CD4-positive, alpha-beta T cell treated with Interleukin-12 subunit alpha and Interleukin-12 subunit beta, for 1 hour (primary cell): ENCODE data around the gene CFAP20DC.
A peak's percentile ranks its signal among the peaks of the same experiment; 100 is the strongest.
"Not testable (repeated sequence)": the region's sequence is repeated elsewhere in the genome, so short reads cannot be mapped to it uniquely, and the experiment has no call there.

ENCODE experiments used
- DNase-seq: peaks from one replicate; pipeline ENCODE4 v3.0.0-alpha.2; 2020

CFAP20DC gene

DNA sequence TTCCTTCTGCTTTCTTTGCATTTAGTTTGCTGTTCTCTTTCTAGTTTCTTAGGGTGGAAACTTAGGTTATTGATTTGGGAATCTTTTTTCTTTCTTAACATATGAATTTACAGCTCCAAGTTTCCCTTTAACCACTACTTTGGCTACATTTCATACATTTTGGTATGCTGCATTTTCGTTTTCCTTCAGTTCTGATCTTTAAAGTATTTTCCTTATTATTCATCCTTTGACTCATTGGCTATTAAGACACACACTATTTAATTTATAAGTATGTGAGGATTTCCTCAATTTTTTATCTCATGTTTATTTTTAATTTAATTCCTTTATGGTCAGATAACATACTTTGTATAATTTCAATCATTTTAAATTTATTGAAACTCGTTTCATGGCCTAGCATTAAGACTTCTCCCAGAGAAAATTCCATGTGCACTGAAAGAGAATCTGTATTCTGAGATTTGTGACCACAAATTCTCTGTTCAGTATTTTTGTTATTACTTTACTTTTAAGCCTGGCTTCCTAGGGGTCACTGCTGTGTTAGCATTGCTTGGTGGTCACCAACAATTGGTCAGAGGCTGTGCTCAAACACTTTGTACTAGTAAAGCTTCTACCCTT, 87.7 kb downstream of the CFAP20DC start:
- DNase-seq, result no peak

DNA sequence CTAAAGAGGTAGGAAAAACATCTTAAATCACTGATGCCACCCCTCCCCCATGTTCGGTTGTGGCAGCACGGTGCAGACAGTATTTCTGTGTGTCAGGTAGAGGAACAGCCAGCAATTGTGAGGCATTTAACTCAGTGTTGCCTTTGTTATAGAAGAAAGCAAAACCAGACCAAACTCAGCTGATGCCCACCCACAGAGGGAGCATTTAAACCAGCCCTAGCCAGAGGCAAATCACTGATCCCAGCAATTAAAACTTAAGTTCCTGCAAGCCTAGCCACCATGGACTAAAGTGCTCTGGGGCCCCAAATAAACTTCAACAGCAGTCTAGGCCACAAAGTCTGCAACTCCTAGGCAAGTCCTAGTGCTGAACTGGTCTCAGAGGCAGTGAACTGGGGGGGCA, 94.5 kb downstream of the CFAP20DC start:
- no peak for DNase-seq

DNA sequence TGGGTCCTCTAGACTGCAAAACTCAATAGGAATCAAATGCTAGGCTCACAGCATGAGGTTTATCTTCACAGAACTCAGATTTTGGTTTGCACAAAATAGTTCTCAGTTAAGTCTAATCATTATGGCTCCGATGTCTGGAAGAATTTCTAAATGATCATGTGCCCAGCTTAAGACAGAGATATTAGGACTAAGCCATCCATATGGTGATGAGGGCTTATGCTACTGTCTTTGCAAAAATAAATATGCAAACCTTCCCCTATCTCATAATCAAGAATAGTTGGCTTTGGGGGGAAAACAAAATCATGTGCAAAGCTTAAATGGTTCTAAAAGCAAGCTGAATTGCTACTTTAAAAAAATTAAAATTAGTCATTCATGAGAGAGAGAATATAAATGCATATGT, 96.5 kb downstream of the CFAP20DC start:
- DNase-seq, result no peak

DNA sequence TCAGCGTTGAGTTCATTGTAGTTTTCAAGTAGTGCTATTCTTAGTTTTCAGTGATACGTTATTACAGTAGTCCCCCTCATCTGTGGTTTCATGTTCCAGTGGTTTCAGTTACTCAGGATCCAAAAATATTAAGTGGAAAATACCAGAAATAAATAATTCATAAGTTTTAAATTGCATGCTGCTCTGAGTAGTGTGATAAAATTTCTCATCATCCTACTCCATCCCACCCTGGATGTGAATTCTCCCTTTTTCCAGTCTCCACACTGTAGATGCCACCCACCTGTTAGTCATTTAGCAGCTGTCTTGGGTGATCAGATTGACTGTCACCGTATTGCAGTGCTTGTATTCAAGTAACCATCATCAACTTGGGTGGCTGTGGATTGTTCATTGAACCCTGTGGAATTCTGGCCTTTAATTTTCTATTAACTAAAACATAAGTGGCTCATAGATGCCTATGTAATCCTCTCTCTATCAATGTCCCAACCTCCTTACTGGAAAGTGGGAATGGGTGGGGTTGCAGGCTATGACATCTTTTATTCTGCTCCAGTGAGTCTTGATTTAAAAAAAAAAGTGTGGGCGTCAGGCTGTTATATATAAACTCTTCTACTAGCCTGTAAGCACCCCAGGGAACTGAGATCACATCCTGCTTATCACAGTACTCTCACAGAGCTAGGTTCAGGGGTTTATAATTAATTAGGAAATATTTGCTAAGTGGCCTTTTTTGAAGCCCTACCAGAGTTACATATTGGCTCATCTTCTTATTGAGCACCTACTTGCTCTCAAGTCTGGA, 97.5 kb downstream of the CFAP20DC start:
- DNase-seq, result no peak

DNA sequence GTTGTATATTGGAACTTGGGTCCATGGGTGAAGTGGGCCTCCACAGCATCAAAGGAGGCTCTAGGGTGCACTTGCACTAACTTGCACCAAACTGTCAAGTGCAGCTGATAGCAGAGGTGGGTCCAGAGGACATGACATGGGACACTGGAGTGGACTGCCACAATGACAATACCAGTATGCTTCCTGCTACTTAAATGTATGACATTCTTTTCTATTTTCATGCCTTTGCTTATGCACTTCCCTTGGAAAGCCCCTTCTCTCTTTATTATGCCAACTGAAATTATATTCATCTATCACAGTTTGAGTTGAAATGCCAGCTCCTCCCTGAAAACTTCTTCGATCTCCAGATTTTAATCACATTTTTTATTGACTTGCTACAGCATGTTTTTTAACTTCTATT, 101.8 kb downstream of the CFAP20DC start:
- no peak for DNase-seq

DNA sequence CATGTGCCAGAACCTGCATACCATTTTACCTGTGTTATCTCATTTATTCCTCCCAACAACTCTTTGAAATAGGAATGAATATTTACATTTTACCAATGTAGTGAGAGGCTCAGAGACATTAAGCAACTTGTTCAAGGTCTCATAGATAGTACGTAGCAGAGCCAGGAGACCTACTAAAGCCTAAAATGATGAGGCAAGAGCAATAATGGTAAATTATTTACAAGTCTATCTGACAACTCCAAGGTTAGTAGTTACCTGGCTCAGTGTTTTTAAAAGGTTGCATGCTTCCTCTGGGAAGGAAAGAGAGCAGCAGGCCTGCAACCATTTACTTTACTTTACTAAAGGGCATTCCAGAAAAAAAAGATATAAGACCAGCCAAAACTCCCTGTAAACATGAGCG, 103.0 kb downstream of the CFAP20DC start:
- DNase-seq, result no peak

DNA sequence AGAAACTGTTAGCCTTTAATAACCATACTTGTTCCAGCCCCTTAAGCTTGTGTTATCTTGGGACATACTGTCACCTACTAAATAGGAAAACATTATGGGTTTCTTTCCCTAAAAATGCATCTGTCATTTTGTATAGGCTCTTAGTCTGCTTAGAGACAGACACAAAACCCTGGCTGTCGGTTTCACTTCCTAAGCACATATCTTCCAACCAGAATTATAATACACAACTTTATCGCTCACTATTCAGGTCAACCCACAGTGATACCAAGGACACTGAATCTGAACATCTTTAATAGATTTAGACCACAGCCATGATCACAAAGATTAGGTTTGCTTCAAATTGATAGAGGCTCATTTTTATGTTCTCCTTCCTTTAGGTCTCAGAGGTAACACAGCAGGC, 111.8 kb downstream of the CFAP20DC start:
- DNase-seq, result no peak

DNA sequence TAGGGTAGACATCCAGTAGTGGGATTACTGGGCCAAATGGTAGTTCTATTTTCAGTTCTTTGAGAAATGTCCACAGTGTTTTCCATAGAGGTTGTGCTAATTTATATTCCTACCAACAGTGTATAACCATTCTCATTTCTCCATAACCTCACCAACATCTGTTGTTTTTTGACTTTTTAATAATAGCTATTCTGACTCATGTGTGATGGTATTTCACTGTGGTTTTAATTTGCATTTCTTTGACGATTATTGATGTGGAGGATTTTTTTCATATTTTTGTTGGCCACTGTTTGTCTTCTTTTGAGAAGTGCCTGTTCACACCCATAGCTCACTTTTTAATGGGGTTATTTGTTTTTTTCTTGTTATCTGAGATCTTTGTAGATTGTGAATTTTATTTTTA, 125.2 kb downstream of the CFAP20DC start:
- no peak for DNase-seq

DNA sequence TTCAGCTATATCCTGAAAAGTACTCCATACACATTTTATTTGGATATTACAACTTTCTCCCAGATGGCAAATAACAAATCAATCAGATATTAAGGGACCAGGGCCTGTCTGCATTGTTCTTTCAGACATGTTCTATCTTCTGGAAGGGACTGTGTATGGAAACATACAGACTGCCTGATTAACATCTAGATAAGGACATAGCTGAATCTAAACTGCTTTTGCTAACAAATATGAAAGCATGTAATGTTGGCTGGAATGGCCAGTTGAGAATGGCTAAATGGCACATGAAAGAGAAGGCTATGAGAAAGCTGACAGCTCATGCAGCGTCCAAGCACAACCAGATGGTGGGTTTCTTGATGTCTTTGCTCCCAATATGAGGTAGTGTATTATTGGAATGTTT, 149.4 kb downstream of the CFAP20DC start:
- DNase-seq, result no peak

DNA sequence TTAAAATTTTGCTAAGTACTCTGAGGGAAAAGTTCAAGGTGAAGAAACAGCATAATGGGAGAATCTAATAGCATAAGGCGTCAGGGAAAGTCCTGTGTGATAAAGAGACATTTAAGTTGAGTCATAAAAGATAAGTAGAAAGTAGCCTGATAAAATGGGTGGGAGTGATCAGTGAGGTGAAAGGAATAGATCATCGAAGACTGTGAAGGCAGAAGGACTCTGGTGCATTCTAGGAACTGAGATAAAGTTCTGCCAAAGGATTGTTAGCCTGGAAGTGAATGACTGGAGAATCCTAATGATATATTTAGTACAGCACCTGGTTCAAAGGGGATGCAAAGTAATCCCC, 149.9 kb downstream of the CFAP20DC start:
- DNase-seq, result no peak

DNA sequence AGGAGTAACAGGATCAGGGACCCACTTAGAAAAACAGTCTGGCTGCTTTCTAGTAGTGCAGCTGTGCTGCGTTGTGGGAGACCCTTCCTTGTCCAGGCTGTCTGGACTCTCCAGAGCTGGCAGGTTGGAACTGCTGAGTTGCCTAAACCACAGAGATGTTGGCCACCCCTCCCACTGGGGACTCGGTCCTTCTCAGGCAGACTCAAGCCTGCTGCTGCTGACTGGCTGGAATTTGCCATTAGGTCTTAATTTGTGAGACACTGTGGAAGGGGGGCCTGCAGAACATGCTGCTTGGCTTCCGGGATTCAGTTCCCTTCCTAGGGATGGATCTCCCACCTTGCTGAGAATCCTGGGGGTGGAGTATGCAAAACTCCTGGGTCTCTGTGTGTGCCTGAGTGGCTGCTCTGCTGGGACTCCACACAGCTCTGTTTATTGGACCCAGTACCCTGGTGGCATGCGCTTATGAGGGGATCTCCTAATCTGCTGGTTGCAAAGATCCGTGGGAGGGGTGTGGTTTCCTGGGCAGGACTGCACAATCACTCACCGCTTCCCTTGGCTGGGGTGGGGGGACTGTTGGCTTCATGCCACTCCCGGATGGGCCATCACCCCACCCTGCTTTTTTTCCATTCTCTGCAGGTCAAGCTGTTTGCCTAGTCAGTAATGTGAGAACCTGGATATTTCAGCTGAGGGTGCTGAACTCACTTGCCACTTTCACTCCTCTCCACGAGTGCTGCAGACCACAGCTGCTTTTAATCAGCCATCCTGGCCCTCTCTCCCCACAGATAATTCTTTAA, 150.5 kb downstream of the CFAP20DC start:
- DNase-seq, result peak; percentile 29

DNA sequence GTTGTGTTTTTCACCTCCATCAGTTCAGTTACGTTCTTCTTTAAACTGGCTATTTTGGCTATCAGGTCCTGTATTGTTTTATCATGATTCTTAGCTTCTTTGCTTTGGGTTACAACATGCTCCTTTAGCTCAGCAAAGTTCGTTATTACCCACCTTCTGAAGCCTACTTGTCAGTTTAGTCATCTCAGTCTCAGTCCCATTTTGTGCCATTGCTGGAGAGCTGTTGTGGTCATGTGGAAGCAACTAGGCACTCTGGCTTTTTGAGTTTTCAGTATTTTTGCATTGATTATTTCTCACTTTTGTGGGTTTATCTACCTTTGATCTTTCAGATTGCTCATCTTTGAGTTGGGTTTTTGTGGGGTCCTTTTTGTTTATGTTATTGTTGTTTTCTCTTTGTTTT, 151.3 kb downstream of the CFAP20DC start:
- no peak for DNase-seq

DNA sequence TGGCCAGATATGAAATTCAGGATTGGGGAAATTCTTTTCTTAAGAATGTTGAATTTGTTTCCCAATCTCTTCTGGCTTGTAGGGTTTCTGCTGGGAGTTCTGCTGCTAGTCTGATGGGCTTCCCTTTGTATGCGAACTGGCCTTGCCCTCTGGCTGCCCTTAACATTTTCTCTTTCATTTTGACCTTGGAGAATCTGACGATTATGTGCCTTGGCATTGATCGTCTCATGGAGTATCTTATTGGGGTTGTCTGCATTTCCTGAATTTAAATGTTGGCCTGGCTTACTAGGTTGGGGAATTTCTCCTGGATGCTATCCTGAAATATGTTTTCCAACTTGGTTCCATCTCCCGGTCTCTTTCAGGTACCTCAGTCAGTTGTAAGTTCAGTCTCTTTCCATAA, 152.2 kb downstream of the CFAP20DC start:
- DNase-seq, result no peak

DNA sequence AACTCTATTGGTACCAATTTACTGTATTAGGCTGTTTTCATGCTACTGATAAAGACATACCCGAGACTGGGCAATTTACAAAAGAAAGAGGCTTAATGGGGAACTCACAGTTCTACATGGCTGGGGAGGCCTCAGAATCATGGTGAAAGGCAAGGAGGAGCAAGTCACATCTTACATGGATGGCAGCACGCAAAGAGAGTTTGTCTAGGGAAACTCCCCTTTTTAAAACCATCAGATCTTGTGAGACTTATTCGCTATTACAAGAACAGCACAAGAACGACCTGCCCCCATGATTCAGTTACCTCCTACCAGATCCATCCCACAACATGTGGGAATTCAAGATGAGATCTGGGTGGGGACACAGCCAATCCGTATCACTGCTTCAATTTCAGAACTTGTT, 154.1 kb downstream of the CFAP20DC start:
- DNase-seq, result not testable (repeated sequence)

DNA sequence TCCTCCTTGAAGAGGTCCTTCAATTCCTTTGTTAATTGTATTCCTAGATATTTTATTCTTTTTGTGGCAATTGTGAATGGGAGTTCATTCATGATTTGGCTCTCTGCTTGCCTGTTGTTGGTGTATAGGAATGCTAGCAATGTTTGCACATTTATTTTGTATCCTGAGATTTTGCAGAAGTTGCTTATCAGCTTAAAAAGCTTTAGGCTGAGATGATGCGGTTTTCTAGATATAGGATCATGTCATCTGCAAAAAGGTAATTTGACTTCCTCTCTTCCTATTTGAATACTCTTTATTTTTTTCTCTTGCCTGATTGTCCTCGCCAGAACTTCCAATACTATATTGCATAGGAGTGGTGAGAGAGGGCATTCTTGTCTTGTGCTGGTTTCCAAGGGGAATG, 157.3 kb downstream of the CFAP20DC start:
- DNase-seq, result not testable (repeated sequence)

DNA sequence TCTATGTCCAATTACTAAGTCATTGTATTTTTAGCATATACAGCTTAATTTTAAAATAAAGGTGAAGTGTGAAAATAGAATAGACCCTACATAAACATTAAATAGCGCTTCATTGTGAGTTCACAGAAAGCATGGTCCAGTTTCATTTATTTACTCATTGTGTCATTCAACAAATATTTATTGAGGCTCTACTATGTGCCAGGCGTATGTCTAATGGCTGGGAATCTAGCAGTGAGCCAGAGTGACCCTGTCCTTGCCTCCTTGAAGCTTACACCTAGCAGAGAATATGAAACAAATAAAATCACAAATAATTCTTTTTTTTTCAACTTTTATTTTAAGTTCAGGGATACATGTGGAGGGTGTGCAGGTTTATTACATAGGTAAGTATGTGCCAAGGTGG, 161.7 kb downstream of the CFAP20DC start:
- no peak for DNase-seq

DNA sequence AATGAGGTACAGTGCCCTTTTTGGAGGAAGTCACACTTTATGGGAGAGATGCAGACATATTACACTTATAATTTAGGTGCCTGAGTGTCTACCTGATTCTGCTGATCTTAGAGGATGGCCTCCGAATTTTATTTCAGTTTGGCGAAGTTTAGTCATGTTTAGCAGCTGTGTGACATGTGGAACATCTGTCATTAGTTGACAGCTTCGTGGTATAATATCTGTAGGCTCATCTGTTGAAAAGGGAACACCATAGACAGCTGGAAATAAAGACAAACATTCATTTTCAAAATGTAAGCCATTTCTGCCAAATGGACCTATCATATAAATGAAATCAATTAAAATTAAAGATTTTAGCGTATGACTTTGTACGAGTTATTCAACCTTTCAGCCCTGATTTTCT, 165.4 kb downstream of the CFAP20DC start:
- DNase-seq, result no peak

DNA sequence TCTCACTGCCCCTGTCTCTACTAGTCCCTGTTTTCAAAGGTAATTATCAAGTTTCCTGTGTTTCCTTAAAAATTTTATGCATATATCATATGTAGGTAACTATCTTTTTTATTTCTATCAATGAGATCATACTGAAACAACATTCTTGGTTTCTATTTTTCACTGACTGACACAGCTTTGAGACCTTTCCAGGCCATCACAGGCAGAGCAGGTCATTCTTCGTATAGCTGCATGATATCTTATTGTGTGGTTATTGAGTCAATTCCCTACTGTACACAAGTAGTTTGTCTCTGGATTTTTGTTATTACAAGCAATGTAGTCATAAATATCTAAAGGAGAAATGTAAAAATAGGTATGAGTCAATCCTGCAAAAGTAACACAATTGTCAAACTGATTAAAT, 169.6 kb downstream of the CFAP20DC start:
- no peak for DNase-seq

DNA sequence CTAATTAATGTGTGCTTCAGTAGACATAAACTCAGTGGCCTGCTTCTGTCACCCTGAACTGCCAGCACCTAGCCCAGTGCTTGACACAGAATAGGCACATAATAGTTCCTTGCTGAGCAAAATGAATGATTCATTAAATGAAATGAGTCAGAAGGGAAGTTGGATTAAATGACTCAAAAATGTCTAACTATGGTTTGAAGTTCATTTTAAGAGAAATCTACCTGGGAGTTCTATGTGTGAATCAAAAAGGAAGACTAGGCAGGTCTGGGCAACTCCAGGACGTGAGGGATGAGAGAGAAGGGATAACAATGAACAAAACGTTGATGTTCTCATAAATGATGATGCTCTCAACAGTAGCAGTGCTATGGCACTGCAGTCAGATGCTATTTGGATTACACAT, 175.0 kb downstream of the CFAP20DC start:
- no peak for DNase-seq

DNA sequence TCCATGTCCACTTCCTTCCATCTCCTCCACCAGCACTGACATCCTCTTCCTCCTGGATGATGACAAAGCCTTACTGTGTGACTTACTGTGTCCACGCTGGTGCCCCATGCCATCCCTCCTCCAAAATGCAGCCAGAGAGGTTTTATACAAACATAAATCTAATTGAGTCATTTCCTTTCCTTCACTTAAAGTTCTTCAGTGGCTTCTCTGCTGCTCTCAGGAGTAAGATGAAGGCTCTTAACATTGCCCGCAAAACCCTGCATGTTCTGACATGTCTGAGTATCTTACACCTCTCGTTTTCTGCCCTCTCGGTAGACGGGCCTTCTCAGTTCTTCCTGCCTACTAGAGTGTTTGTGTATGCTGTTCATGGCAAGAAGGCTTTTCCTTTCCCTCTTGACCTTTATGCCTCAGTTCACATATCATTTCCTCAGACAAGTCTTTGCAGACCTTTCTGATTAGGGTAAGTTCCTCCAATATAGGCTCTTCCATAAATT, 175.5 kb downstream of the CFAP20DC start:
- no peak for DNase-seq

DNA sequence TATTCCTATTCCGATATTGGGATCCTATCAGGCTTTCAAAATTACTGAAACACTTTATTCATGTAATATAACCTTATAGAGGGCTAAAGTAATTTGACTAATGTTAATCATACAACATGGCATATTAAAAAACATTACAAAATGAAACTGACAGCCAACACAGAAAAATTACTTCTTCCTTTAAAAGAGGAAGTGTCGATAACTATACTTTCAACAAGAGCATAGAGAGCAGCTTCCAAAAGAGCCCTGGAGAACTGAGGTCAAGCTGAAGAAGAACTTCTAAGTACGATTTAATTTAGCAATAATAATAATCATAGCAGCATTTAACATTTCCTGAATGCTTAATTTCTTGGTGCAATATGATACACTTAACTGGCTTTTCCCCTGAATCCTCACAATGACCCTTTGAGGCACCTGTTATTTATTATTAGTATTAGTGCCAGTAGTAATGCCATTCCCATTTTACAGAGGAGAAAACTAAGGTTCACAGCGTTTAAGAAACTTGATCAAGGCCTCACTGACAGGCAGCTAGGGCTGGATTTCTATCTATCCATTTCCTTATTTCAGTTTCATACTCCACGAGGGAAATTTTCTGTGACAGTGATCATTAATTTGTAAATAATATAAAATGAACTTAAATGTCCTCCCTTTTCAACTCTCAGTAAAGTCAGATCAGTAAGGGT, 181.6 kb downstream of the CFAP20DC start:
- no peak for DNase-seq

DNA sequence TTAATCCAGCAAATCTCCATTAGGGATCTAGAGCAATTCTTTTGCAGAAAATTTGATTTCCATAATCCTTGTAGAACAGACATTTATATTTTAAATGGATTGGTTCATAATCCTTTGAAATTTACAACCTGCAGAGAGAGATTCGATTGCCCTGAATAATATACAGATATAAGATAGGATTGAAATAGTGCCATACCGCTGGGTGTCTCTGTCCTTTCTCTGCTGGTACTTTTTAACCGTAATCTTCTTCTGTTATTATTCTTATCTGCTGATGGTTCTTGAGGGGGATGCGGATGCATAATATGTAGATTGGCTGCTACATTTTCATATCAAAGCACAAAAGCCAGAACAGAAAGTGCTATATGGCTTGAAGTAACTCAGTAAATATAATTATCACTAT, 182.2 kb downstream of the CFAP20DC start:
- no peak for DNase-seq

DNA sequence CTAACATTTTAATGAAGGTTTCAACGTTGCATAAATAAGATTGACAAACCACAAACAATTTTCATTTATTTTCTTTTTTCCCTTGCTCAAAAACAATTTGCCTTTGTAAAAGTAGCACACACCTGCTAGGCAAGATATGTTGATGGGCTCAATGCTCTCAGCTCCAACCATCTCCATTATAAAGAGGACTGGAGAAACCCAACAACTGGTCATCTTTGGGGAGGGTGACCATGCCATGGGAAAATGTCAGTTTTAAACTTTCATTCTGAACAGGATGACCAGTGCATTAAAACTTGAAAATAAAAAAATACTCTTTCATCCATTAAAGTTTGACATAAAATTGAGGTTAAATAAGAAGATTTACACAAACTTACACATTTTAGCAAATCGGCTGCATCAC, 183.7 kb downstream of the CFAP20DC start:
- no peak for DNase-seq
